ENCODE data around the gene UNC45A.
"Not testable (repeated sequence)": the region's sequence is repeated elsewhere in the genome, so short reads cannot be mapped to it uniquely, and the experiment has no call there.

The UNC45A gene

GRCh38 chr15:90917569-90917968, 17.5 kb upstream of the UNC45A start:
- DNase-seq: no peak

- DNase-seq: no peak
Observed at GRCh38 chr15:90918034-90918788, 16.9 kb upstream of the UNC45A start.

GRCh38 chr15:90918835-90919234, 16.2 kb upstream of the UNC45A start:
- no peak for DNase-seq

- DNase-seq: no peak
Observed at GRCh38 chr15:90921887-90922286, 13.2 kb upstream of the UNC45A start.

- DNase-seq: not testable (repeated sequence)
Observed at GRCh38 chr15:90922712-90923322, 12.3 kb upstream of the UNC45A start.

- no peak for DNase-seq
Observed at GRCh38 chr15:90924375-90924774, 10.7 kb upstream of the UNC45A start.

GRCh38 chr15:90926766-90927165, 8.3 kb upstream of the UNC45A start:
- DNase-seq: not testable (repeated sequence)

GRCh38 chr15:90928106-90928505, 7.0 kb upstream of the UNC45A start:
- DNase-seq: peak; percentile 36 to 43

GRCh38 chr15:90929246-90930019, 5.7 kb upstream of the UNC45A start:
- DNase-seq: peak; percentile 30 to 33

GRCh38 chr15:90930861-90931574, 4.1 kb upstream of the UNC45A start:
- peak in 1 of 2 donors; percentile 50 for DNase-seq

- no peak for DNase-seq
Observed at GRCh38 chr15:90931575-90931827, 3.6 kb upstream of the UNC45A start.

- peak; percentile 77 to 98 for DNase-seq
Observed at GRCh38 chr15:90931828-90932659, 3.0 kb upstream of the UNC45A start, which contains the start of gene HDDC3. TSS of gene HDDC3 (minus strand) at chr15:90932549. CDS start at chr15:90932540, 9 bp downstream.

- DNase-seq: no peak
Observed at GRCh38 chr15:90932660-90932991, 2.5 kb upstream of the UNC45A start.

GRCh38 chr15:90933301-90933700, 1.8 kb upstream of the UNC45A start:
- DNase-seq: no peak

- peak; percentile 59 to 86 for DNase-seq
Observed at GRCh38 chr15:90934256-90934948, 683 bp upstream of the UNC45A start.

- no peak for DNase-seq
Observed at GRCh38 chr15:90936823-90937222, 1.7 kb downstream of the UNC45A start.

- no peak for DNase-seq
Observed at GRCh38 chr15:90938261-90938660, 3.2 kb downstream of the UNC45A start.

- no peak for DNase-seq
Observed at GRCh38 chr15:90939756-90940155, 4.7 kb downstream of the UNC45A start.

GRCh38 chr15:90941038-90941437, 6.0 kb downstream of the UNC45A start:
- no peak for DNase-seq

- DNase-seq: no peak
Observed at GRCh38 chr15:90942354-90943120, 7.5 kb downstream of the UNC45A start.

- peak; percentile 43 to 81 for DNase-seq
Observed at GRCh38 chr15:90945091-90945490, 10.0 kb downstream of the UNC45A start.

Data from inflammatory macrophage treated with lipopolysaccharide for 1 hour (primary cell).